WTC11 (cell line): ENCODE results near the gene PANX3. TPM values are rescaled to one million over a fixed set of nuclear protein-coding genes. Genes with fewer than 3 reads are reported as not detected.

Experiments used
- ATAC-seq: fragments of 200-7000 bp; cut with Tn5 transposase; 2 replicates; pipeline ENCODE4 v1.10.0; 2021; ENCODE audit warnings: mild to moderate bottlenecking, moderate library complexity
- CTCF ChIA-PET: fragments of 300-600 bp; sonication (Branson Sonifier 250); formaldehyde crosslinking; loops from one replicate; lab custom pipeline; 2021; ENCODE audit warnings: antibody characterized with exemption; lab: Charles Lee
- POLR2A ChIA-PET: fragments of 350-600 bp; sonication (Branson Sonifier 250); formaldehyde crosslinking; loops from one replicate; lab custom pipeline; 2021; ENCODE audit warnings: antibody characterized with exemption; lab: Charles Lee
- DNase-seq: peaks from one replicate; pipeline ENCODE4 v3.0.0; 2021; ENCODE audit warnings: low spot score
- H3K27ac Mint-ChIP-seq: 2 replicates; pipeline ENCODE4 v1.8.0; 2021; ENCODE audit warnings: mixed read lengths
- H3K27me3 Mint-ChIP-seq: 2 replicates; pipeline ENCODE4 v1.8.0; 2021; ENCODE audit warnings: low read depth, mild to moderate bottlenecking, moderate library complexity, mixed read lengths
- H3K36me3 Mint-ChIP-seq: 2 replicates; pipeline ENCODE4 v1.8.0; 2021; ENCODE audit warnings: mixed read lengths
- H3K4me1 Mint-ChIP-seq: 2 replicates; pipeline ENCODE4 v1.8.0; 2022; ENCODE audit warnings: mixed read lengths
- H3K4me3 Mint-ChIP-seq: 2 replicates; pipeline ENCODE4 v1.8.0; 2021; ENCODE audit warnings: mild to moderate bottlenecking, moderate library complexity, mixed read lengths
- H3K9me3 Mint-ChIP-seq: 2 replicates; pipeline ENCODE4 v1.8.0; 2021; ENCODE audit warnings: mixed read lengths
- CBFB ChIP-seq: sonication (generic); formaldehyde crosslinking; IDR thresholded peaks from 2 replicates; pipeline ENCODE4 v1.8.1; 2022; ENCODE audit warnings: mild to moderate bottlenecking, low read depth, missing genetic modification reagents
- ESRRA ChIP-seq: sonication (generic); formaldehyde crosslinking; IDR thresholded peaks from 2 replicates; pipeline ENCODE4 v1.8.1; 2022; ENCODE audit warnings: mild to moderate bottlenecking, missing genetic modification reagents, borderline replicate concordance
- FOXK1 ChIP-seq: sonication (generic); formaldehyde crosslinking; IDR thresholded peaks from 2 replicates; pipeline ENCODE4 v1.8.0; 2022; ENCODE audit warnings: mild to moderate bottlenecking, moderate library complexity, missing genetic modification reagents
- GRHL2 ChIP-seq: fragments of 250-450 bp; sonication (Bioruptor Pico); IDR thresholded peaks from 2 replicates; pipeline ENCODE4 v1.8.0; 2022; ENCODE audit warnings: mild to moderate bottlenecking, moderate library complexity; ENCODE audit not compliant: insufficient replicate concordance, severe bottlenecking
- JAZF1 ChIP-seq: fragments of 250-450 bp; sonication (Bioruptor Pico); IDR thresholded peaks from 2 replicates; pipeline ENCODE4 v1.9.0; 2021; ENCODE audit warnings: moderate library complexity, mild to moderate bottlenecking, inconsistent platforms
- KAT7 ChIP-seq: sonication (generic); formaldehyde crosslinking; IDR thresholded peaks from 2 replicates; pipeline ENCODE4 v1.8.1; 2023; ENCODE audit warnings: missing genetic modification reagents, mild to moderate bottlenecking, borderline replicate concordance
- NFATC4 ChIP-seq: fragments of 250-450 bp; sonication (Bioruptor Pico); IDR thresholded peaks from 2 replicates; pipeline ENCODE4 v1.9.0; 2021; ENCODE audit warnings: mild to moderate bottlenecking
- NR2C2 ChIP-seq: sonication (generic); formaldehyde crosslinking; IDR thresholded peaks from 2 replicates; pipeline ENCODE4 v1.8.0; 2022; ENCODE audit warnings: mild to moderate bottlenecking, missing genetic modification reagents
- NR3C1 ChIP-seq: sonication (generic); formaldehyde crosslinking; conservative IDR thresholded peaks from 2 replicates; pipeline ENCODE4 v1.8.1; 2023; ENCODE audit warnings: low read depth, mild to moderate bottlenecking, missing genetic modification reagents
- RORB ChIP-seq: fragments of 250-450 bp; sonication (Bioruptor Pico); IDR thresholded peaks from 2 replicates; pipeline ENCODE4 v1.9.0; 2021; ENCODE audit warnings: mild to moderate bottlenecking
- TCF7 ChIP-seq: sonication (generic); formaldehyde crosslinking; IDR thresholded peaks from 2 replicates; pipeline ENCODE4 v1.8.0; 2022; ENCODE audit warnings: mild to moderate bottlenecking, low read depth, missing genetic modification reagents, moderate library complexity
- TEAD1 ChIP-seq: sonication (generic); formaldehyde crosslinking; IDR thresholded peaks from 2 replicates; pipeline ENCODE4 v1.8.0; 2022; ENCODE audit warnings: mild to moderate bottlenecking, missing genetic modification reagents
- ZNF121 ChIP-seq: sonication (generic); formaldehyde crosslinking; IDR thresholded peaks from 2 replicates; pipeline ENCODE4 v1.8.0; 2023; ENCODE audit warnings: missing genetic modification reagents
- total RNA-seq: library from RNA; stranded (reverse); gene quantifications from 3 replicates; pipeline ENCODE4 v1.2.3, GENCODE V29; 2021
- TF ChIP-seq, protein P1 (sequence below): fragments of 200-600 bp; IDR thresholded peaks from 2 replicates; pipeline ENCODE4 v1.8.0; 2022; ENCODE audit warnings: antibody characterized with exemption
- TF ChIP-seq, protein P2 (sequence below): sonication (generic); formaldehyde crosslinking; IDR thresholded peaks from 2 replicates; pipeline ENCODE4 v1.8.0; 2023; ENCODE audit warnings: missing genetic modification reagents
- TF ChIP-seq, protein P3 (sequence below): sonication (generic); formaldehyde crosslinking; IDR thresholded peaks from 2 replicates; pipeline ENCODE4 v1.8.0; 2022; ENCODE audit warnings: mild to moderate bottlenecking, missing genetic modification reagents
- TF ChIP-seq, protein P4 (sequence below): sonication (generic); formaldehyde crosslinking; IDR thresholded peaks from 2 replicates; pipeline ENCODE4 v1.8.0; 2023; ENCODE audit warnings: missing genetic modification reagents, mild to moderate bottlenecking, borderline replicate concordance
- TF ChIP-seq, protein P5 (sequence below): fragments of 250-450 bp; sonication (Bioruptor Pico); IDR thresholded peaks from 2 replicates; pipeline ENCODE4 v2.1.2; 2022; ENCODE audit warnings: mild to moderate bottlenecking, moderate library complexity

The PANX3 gene
- total RNA-seq, 1 experiment from 2014 or later = not detected

DNA sequence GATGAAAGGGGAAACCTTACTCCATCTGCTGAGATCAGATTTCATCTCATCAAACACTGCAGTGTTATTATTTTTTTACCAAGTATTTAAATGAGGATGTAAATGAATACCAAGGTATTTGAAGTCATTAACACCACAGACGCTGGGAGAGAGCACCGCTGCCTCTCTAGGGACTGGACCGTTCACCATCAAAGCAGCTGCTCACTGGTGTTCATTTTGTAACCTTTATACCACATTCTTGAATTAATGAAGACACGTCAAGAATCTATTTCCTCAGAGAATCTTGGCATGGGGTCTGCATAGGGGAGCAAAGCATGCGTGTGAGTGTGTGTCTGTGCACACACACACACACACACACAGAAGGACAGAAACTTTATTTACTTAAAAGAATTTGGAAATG, 46.7 kb downstream of the PANX3 start (continued):
- no peak for TF ChIP-seq ESRRA (CRISPR knock-in tag)
- TF ChIP-seq FOXK1 = no peak

DNA sequence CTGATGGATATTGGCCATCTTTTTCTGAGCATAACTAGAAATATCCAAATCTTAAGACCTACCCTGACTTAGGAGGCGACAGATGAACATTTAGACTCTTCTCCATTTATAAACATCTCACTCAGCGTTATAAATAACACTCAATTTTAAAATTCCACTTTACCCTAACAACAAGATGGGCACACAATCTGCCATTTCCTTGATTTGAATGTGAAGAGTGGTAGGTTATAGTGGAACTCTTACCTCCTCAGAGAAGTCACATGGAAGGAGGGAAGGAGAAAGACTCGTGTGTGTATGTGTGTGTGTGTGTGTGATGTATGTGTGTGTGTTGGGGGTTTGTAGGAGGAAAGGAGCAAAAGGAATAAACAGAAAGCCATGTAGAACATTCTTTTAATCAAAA, 47.3 kb downstream of the PANX3 start:
- H3K27me3 Mint-ChIP-seq = no peaks in the 10 kb centered on the region; the same call in 1 of the 2 replicates
- H3K27ac Mint-ChIP-seq = no peak overlapping the region
- TF ChIP-seq GRHL2 = no peak
- no peak for TF ChIP-seq TEAD1 (CRISPR knock-in tag)
- TF ChIP-seq KAT7 = no peak
- TF ChIP-seq, protein P1, sequence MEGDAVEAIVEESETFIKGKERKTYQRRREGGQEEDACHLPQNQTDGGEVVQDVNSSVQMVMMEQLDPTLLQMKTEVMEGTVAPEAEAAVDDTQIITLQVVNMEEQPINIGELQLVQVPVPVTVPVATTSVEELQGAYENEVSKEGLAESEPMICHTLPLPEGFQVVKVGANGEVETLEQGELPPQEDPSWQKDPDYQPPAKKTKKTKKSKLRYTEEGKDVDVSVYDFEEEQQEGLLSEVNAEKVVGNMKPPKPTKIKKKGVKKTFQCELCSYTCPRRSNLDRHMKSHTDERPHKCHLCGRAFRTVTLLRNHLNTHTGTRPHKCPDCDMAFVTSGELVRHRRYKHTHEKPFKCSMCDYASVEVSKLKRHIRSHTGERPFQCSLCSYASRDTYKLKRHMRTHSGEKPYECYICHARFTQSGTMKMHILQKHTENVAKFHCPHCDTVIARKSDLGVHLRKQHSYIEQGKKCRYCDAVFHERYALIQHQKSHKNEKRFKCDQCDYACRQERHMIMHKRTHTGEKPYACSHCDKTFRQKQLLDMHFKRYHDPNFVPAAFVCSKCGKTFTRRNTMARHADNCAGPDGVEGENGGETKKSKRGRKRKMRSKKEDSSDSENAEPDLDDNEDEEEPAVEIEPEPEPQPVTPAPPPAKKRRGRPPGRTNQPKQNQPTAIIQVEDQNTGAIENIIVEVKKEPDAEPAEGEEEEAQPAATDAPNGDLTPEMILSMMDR = no peak
- TF ChIP-seq RORB = no peak
- no peak for TF ChIP-seq NR3C1
- no peak for TF ChIP-seq ZNF121 (CRISPR knock-in tag)
- TF ChIP-seq, protein P2, sequence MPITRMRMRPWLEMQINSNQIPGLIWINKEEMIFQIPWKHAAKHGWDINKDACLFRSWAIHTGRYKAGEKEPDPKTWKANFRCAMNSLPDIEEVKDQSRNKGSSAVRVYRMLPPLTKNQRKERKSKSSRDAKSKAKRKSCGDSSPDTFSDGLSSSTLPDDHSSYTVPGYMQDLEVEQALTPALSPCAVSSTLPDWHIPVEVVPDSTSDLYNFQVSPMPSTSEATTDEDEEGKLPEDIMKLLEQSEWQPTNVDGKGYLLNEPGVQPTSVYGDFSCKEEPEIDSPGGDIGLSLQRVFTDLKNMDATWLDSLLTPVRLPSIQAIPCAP (CRISPR knock-in tag) = no peak
- no peak for TF ChIP-seq TCF7 (CRISPR knock-in tag)
- no peak for TF ChIP-seq ESRRA (CRISPR knock-in tag)
- TF ChIP-seq, protein P3, sequence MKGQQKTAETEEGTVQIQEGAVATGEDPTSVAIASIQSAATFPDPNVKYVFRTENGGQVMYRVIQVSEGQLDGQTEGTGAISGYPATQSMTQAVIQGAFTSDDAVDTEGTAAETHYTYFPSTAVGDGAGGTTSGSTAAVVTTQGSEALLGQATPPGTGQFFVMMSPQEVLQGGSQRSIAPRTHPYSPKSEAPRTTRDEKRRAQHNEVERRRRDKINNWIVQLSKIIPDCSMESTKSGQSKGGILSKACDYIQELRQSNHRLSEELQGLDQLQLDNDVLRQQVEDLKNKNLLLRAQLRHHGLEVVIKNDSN (CRISPR knock-in tag) = no peak
- TF ChIP-seq, protein P4, sequence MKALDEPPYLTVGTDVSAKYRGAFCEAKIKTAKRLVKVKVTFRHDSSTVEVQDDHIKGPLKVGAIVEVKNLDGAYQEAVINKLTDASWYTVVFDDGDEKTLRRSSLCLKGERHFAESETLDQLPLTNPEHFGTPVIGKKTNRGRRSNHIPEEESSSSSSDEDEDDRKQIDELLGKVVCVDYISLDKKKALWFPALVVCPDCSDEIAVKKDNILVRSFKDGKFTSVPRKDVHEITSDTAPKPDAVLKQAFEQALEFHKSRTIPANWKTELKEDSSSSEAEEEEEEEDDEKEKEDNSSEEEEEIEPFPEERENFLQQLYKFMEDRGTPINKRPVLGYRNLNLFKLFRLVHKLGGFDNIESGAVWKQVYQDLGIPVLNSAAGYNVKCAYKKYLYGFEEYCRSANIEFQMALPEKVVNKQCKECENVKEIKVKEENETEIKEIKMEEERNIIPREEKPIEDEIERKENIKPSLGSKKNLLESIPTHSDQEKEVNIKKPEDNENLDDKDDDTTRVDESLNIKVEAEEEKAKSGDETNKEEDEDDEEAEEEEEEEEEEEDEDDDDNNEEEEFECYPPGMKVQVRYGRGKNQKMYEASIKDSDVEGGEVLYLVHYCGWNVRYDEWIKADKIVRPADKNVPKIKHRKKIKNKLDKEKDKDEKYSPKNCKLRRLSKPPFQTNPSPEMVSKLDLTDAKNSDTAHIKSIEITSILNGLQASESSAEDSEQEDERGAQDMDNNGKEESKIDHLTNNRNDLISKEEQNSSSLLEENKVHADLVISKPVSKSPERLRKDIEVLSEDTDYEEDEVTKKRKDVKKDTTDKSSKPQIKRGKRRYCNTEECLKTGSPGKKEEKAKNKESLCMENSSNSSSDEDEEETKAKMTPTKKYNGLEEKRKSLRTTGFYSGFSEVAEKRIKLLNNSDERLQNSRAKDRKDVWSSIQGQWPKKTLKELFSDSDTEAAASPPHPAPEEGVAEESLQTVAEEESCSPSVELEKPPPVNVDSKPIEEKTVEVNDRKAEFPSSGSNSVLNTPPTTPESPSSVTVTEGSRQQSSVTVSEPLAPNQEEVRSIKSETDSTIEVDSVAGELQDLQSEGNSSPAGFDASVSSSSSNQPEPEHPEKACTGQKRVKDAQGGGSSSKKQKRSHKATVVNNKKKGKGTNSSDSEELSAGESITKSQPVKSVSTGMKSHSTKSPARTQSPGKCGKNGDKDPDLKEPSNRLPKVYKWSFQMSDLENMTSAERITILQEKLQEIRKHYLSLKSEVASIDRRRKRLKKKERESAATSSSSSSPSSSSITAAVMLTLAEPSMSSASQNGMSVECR (CRISPR knock-in tag) = no peak
- TF ChIP-seq, all 79 proteins: peak for 0
- DNase-seq = no peak
- no peak overlapping the region for H3K4me3 Mint-ChIP-seq
- ATAC-seq = no peak
- H3K9me3 Mint-ChIP-seq = no peaks in the 10 kb centered on the region
- peaks cover 20% of the 10 kb centered on the region for H3K4me1 Mint-ChIP-seq
- CTCF ChIA-PET = interaction anchor here (2.3 kb wide), 1 partner anchor 11 kb away, joined by 10 read pairs; no protein-coding TSS in a partner anchor
- POLR2A ChIA-PET = no interaction called here
- H3K36me3 Mint-ChIP-seq = no peaks in the 10 kb centered on the region

DNA sequence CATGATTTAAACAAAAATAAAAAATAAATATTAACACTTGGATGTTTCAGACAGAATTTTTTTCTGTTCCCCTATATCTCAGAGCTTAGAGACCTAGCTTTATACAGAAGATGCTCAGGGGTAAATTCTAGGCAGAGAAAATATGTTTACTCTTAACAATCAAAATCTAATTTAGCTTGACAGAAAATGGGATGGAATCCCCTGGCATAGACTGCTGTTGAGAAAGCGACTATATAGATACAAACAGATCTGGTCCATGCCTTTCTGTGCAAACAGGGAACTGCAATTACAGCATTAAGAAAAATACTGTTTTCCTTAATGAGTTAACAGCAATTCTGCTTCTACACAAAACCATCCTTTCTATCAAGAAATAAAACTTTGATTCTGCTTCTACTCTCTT, 47.8 kb downstream of the PANX3 start:
- Mint-ChIP-seq H3K27ac (no peak overlapping the region), H3K27me3 (no peaks in the 10 kb centered on the region; the same call in 1 of the 2 replicates), H3K9me3 (no peaks in the 10 kb centered on the region), H3K4me3 (no peak overlapping the region), H3K36me3 (no peaks in the 10 kb centered on the region), H3K4me1 (peaks cover 20% of the 10 kb centered on the region)
- ChIA-PET POLR2A (no interaction called here), CTCF (interaction anchor here (0.5 kb wide), 1 partner anchor 261 kb away, joined by 3 read pairs; no protein-coding TSS in a partner anchor)
- DNase-seq = no peak
- no peak for ATAC-seq
- TF ChIP-seq KAT7 = no peak
- TF ChIP-seq, protein P4 (CRISPR knock-in tag) = no peak
- TF ChIP-seq JAZF1 = no peak
- TF ChIP-seq NR2C2 (CRISPR knock-in tag) = no peak
- TF ChIP-seq CBFB = no peak
- TF ChIP-seq, protein P5, sequence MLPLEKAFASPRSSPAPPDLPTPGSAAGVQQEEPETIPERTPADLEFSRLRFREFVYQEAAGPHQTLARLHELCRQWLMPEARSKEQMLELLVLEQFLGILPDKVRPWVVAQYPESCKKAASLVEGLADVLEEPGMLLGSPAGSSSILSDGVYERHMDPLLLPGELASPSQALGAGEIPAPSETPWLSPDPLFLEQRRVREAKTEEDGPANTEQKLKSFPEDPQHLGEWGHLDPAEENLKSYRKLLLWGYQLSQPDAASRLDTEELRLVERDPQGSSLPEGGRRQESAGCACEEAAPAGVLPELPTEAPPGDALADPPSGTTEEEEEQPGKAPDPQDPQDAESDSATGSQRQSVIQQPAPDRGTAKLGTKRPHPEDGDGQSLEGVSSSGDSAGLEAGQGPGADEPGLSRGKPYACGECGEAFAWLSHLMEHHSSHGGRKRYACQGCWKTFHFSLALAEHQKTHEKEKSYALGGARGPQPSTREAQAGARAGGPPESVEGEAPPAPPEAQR (CRISPR knock-in tag) = no peak
- no peak for TF ChIP-seq NR3C1
- TF ChIP-seq NFATC4 (CRISPR knock-in tag) = no peak
